ENCODE measurements around the gene HAT1.

HAT1 gene

GRCh38 chr2:171923206-171923605, 945 bp downstream of the HAT1 start:
- FAIRE-seq, result no peak

- FAIRE-seq, result no peak
Observed at GRCh38 chr2:171924170-171924942, 2.1 kb downstream of the HAT1 start.

GRCh38 chr2:171930385-171930784, 8.1 kb downstream of the HAT1 start:
- FAIRE-seq, result no peak

GRCh38 chr2:171939058-171939742, 16.9 kb downstream of the HAT1 start:
- FAIRE-seq, result no peak

- FAIRE-seq, result no peak
Observed at GRCh38 chr2:171939743-171940071, 17.4 kb downstream of the HAT1 start.

GRCh38 chr2:171941316-171941699, 19.0 kb downstream of the HAT1 start:
- no peak for FAIRE-seq

GRCh38 chr2:171943869-171944268, 21.6 kb downstream of the HAT1 start:
- no peak for FAIRE-seq

- FAIRE-seq, result no peak
Observed at GRCh38 chr2:171952276-171952675, 30.0 kb downstream of the HAT1 start.

GRCh38 chr2:171952748-171953147, 30.5 kb downstream of the HAT1 start:
- FAIRE-seq, result no peak

GRCh38 chr2:171956135-171956825, 34.0 kb downstream of the HAT1 start:
- FAIRE-seq, result no peak

GRCh38 chr2:171957061-171957460, 34.8 kb downstream of the HAT1 start:
- no peak for FAIRE-seq

- FAIRE-seq, result no peak
Observed at GRCh38 chr2:171958475-171958874, 36.2 kb downstream of the HAT1 start.

- FAIRE-seq, result no peak
Observed at GRCh38 chr2:171959998-171960397, 37.7 kb downstream of the HAT1 start.

GRCh38 chr2:171960570-171960969, 38.3 kb downstream of the HAT1 start:
- FAIRE-seq, result no peak

- FAIRE-seq, result no peak
Observed at GRCh38 chr2:171963198-171963597, 40.9 kb downstream of the HAT1 start.

GRCh38 chr2:171964308-171964707, 42.0 kb downstream of the HAT1 start:
- no peak for FAIRE-seq

GRCh38 chr2:171965238-171965637, 43.0 kb downstream of the HAT1 start:
- FAIRE-seq, result no peak

GRCh38 chr2:171965661-171966060, 43.4 kb downstream of the HAT1 start:
- FAIRE-seq, result no peak

- FAIRE-seq, result no peak
Observed at GRCh38 chr2:171966235-171966634, 44.0 kb downstream of the HAT1 start.

GRCh38 chr2:171966688-171967087, 44.4 kb downstream of the HAT1 start:
- FAIRE-seq, result no peak

- FAIRE-seq, result no peak
Observed at GRCh38 chr2:171968509-171968908, 46.2 kb downstream of the HAT1 start.

- FAIRE-seq, result no peak
Observed at GRCh38 chr2:171972329-171972982, 50.2 kb downstream of the HAT1 start.

- no peak for FAIRE-seq
Observed at GRCh38 chr2:171979103-171979502, 56.8 kb downstream of the HAT1 start.
